HFFc6 (cell line): ENCODE data around the gene SMAP2. TPM values are rescaled to one million over a fixed set of nuclear protein-coding genes. Genes with fewer than 3 reads are reported as not detected.
"Not testable (repeated sequence)": the region's sequence is repeated elsewhere in the genome, so short reads cannot be mapped to it uniquely, and the experiment has no call there.

ENCODE experiments used
- DNase-seq: peaks from one replicate; pipeline ENCODE4 v3.0.0-alpha.2; 2018
- H3K27ac Mint-ChIP-seq: 2 replicates; pipeline ENCODE4 v1.8.0; 2020; ENCODE audit warnings: mild to moderate bottlenecking, mixed read lengths
- H3K27me3 Mint-ChIP-seq: 2 replicates; pipeline ENCODE4 v1.8.0; 2021; ENCODE audit warnings: mild to moderate bottlenecking, moderate library complexity, mixed read lengths; ENCODE audit not compliant: insufficient read depth
- H3K36me3 Mint-ChIP-seq: 2 replicates; pipeline ENCODE4 v1.8.0; 2021; ENCODE audit warnings: low read depth, mixed read lengths
- H3K4me1 Mint-ChIP-seq: 2 replicates; pipeline ENCODE4 v1.8.0; 2020; ENCODE audit warnings: low read depth, mixed read lengths
- H3K4me3 Mint-ChIP-seq: 2 replicates; pipeline ENCODE4 v1.8.0; 2020; ENCODE audit warnings: mild to moderate bottlenecking, moderate library complexity, mixed read lengths
- H3K9me3 Mint-ChIP-seq: 2 replicates; pipeline ENCODE4 v1.8.0; 2020; ENCODE audit warnings: mild to moderate bottlenecking, mixed read lengths
- total RNA-seq, 6 experiments: library from RNA; stranded (reverse); fragmentation: NEBNext Ultra II Directional; extraction: Animal tissue kit (Norgen Biotek cat#: 25700); gene quantifications; 2 replicates in 1 of 6; 3 replicates in 5 of 6; pipeline ENCODE4 v1.2.3, GENCODE V29; 2021
- TF ChIP-seq, protein P1 (sequence below): fragments of 200-600 bp; sonication (generic); IDR thresholded peaks from 2 replicates; pipeline ENCODE4 v1.5.0; 2021; ENCODE audit warnings: antibody characterized with exemption, mild to moderate bottlenecking

Gene SMAP2
- total RNA-seq, 6 experiments from 2014 or later = 27.7 to 37.5 (median 32.7) TPM

DNA sequence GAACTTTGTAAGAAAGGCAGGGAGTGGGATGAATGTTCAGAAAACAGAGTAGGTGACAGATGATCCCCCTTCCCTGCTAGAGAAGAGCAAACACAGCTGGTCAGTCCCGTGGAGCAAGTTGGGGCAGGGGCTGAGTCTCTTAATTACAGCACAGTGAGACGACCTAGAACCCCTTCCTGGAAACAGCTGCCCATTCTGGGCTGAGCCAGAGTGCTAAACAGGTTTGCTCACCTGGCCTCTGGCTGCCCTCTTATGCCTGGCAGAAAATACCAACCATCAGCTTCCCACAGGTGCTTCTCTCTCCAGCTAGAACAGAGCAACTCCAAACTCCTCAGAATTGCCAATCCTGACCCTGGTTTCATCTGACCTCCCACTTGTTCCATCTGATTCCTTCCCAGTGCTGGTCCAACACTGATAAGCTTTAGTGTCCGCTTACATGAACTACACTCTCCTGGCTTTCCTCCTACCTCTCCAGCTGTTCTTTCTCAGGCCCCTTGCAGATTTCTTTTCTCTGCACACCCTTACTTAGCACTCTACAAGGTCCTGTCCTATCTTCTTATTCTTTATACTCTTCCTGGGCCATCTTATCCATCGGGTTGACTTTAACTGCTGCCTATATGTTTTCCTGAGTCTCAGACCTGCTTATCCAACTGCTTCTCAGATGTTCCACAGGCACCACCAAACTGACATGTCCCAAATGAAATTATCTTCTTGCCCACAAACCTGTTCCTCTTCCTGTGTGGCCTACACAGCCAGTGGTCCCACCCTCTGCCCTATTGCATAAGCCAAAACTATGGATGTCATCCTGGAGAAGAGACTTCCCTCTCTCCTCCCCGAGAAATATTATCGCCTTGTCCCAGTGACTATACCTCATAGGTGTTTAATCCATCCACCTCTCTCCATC, 33.9 kb upstream of the SMAP2 start:
- Mint-ChIP-seq H3K4me1 (peaks cover 15% of the 10 kb centered on the region), H3K4me3 (no peak overlapping the region)
- TF ChIP-seq, protein P1, sequence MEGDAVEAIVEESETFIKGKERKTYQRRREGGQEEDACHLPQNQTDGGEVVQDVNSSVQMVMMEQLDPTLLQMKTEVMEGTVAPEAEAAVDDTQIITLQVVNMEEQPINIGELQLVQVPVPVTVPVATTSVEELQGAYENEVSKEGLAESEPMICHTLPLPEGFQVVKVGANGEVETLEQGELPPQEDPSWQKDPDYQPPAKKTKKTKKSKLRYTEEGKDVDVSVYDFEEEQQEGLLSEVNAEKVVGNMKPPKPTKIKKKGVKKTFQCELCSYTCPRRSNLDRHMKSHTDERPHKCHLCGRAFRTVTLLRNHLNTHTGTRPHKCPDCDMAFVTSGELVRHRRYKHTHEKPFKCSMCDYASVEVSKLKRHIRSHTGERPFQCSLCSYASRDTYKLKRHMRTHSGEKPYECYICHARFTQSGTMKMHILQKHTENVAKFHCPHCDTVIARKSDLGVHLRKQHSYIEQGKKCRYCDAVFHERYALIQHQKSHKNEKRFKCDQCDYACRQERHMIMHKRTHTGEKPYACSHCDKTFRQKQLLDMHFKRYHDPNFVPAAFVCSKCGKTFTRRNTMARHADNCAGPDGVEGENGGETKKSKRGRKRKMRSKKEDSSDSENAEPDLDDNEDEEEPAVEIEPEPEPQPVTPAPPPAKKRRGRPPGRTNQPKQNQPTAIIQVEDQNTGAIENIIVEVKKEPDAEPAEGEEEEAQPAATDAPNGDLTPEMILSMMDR = no peak

DNA sequence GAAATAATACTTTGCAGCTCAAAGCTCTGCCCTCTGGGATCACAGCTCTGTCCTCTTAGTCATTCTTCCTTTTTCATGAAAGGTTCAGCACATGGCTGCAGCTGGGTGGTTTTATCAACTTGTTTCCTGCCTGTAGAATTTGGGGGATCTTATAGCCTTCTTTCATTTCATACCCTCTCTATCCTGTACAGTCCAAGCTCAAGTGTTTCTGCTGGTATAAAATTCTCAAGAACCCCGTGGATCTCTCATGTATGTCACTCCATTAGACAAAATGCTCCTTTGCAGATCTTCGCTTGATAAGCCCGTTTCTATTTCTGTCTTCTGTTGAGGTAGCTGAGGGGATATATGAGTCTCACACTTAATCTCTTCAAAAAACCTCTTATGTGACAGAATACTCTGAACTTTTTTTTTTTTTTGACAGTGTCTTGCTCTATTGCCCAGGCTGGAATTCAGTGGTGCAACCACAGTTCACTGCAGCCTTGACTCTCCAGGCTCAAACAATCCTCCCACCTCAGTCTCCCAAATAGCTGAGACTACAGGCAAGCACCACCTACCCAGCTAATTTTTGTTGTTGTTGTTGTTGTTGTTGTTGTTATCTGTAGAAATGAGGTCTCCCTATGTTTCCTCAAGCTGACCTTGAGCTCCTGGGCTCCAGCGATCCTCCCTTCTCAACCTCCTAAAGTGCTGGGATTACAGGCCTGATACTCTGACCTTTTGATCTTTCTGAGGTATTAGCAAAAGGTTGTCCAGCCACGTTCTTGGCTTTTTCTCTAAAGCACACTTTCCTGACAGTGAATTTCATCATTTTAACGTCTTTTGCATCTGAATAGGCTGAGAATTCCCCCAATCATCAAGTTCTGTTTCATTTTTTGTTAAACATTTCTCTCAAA, 31.8 kb upstream of the SMAP2 start:
- H3K36me3 Mint-ChIP-seq = peaks cover 9% of the 10 kb centered on the region; the same call in 1 of the 2 replicates
- no peak for DNase-seq
- H3K27me3 Mint-ChIP-seq = peaks cover 12% of the 10 kb centered on the region
- TF ChIP-seq, protein P1 = no peak
- H3K4me1 Mint-ChIP-seq = peaks cover 22% of the 10 kb centered on the region
- peaks cover 10% of the 10 kb centered on the region for H3K9me3 Mint-ChIP-seq
- no peak overlapping the region for H3K27ac Mint-ChIP-seq
- H3K4me3 Mint-ChIP-seq = no peak overlapping the region

More for the DNA sequence above, 33.9 kb upstream of the SMAP2 start:
- no peak for DNase-seq
- Mint-ChIP-seq H3K9me3 (peaks cover 10% of the 10 kb centered on the region), H3K27me3 (peaks cover 12% of the 10 kb centered on the region), H3K36me3 (peaks cover 9% of the 10 kb centered on the region; the same call in 1 of the 2 replicates), H3K27ac (no peak overlapping the region)

DNA sequence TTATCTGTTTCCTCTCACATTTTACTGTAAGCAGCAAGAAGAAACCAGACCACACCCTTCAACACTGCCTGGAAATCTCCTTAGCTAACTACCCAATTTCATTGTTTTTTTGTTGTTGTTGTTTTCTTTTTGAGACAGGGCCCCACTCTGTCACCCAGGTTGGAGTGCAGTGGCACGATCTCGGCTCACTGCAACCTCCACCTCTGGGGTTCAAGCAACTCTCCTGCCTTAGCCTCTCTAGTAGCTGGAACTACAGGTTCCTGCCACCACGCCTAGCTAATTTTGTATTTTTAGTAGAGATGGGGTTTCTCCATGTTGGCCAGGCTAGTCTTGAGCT, 31.2 kb upstream of the SMAP2 start:
- peaks cover 22% of the 10 kb centered on the region for H3K4me1 Mint-ChIP-seq
- DNase-seq, H3K9me3 Mint-ChIP-seq, H3K27ac Mint-ChIP-seq, H3K36me3 Mint-ChIP-seq, H3K4me3 Mint-ChIP-seq: not testable (repeated sequence)
- peaks cover 12% of the 10 kb centered on the region for H3K27me3 Mint-ChIP-seq

DNA sequence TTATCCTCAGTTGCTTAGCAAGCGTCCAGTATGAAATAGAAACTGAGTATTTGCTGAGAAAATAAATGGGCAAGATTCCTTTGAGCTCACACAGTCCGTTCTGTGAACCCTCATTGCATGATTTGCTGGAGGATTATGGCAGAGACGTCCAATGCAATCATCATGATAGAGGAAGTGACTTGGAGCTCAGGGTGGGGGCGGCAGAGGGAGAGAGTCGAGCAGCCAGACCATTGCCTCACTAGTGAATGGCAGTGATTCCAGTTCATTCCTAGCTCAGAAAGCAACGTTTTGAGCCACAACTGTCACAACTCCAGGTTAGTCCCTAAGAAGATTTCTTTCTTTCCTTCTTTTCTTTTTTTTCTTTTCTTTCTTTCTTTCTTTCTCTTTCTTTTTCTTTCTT, 28.9 kb upstream of the SMAP2 start:
- Mint-ChIP-seq H3K27ac (peak overlapping the region; percentile 38; the same call in 1 of the 2 replicates), H3K9me3 (peaks cover 10% of the 10 kb centered on the region)

DNA sequence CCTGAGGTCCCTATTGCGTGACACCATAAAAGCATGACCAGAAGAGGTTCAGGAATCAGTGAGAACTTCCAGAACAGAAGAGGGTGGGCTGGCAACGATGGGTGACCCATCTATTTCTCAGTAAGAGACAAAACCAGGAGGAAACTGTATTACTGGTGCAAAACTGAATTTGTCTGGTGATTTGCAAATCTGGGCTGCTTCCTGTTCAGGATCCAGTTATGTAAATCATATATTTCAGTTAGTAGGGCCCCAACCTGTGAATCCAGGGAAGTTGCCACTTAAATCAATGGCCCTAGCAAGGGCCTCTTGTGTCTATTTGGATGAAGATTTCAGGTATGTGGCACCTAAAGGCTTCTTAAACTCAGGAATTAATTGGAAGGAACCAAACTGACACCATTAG, 23.1 kb upstream of the SMAP2 start:
- no peaks in the 10 kb centered on the region; the same call in 1 of the 2 replicates for H3K4me1 Mint-ChIP-seq
- H3K27me3 Mint-ChIP-seq = peaks cover 15% of the 10 kb centered on the region
- TF ChIP-seq, protein P1 = no peak
- DNase-seq = no peak
- H3K9me3 Mint-ChIP-seq = no peaks in the 10 kb centered on the region
- H3K36me3 Mint-ChIP-seq = no peaks in the 10 kb centered on the region
- no peak overlapping the region for H3K4me3 Mint-ChIP-seq
- no peak overlapping the region for H3K27ac Mint-ChIP-seq

More for the DNA sequence above, 28.9 kb upstream of the SMAP2 start:
- TF ChIP-seq, protein P1 = no peak
- Mint-ChIP-seq H3K36me3 (peaks cover 9% of the 10 kb centered on the region; the same call in 1 of the 2 replicates), H3K4me3 (peak overlapping the region; percentile 43), H3K27me3 (peaks cover 9% of the 10 kb centered on the region), H3K4me1 (peaks cover 15% of the 10 kb centered on the region)
- DNase-seq = peak; percentile 34
